Erythroblast (primary cell): ENCODE measurements around the gene CEACAM3.

Experiments used
- GATA1 ChIP-seq: IDR thresholded peaks from 2 replicates; pipeline ENCODE4 v1.6.1; 2011; ENCODE audit warnings: low read depth, mild to moderate bottlenecking, control low read depth, low read length, moderate library complexity
- POLR2A ChIP-seq: IDR thresholded peaks from 2 replicates; pipeline ENCODE4 v1.6.1; 2011; ENCODE audit warnings: mild to moderate bottlenecking, low read length

DNA sequence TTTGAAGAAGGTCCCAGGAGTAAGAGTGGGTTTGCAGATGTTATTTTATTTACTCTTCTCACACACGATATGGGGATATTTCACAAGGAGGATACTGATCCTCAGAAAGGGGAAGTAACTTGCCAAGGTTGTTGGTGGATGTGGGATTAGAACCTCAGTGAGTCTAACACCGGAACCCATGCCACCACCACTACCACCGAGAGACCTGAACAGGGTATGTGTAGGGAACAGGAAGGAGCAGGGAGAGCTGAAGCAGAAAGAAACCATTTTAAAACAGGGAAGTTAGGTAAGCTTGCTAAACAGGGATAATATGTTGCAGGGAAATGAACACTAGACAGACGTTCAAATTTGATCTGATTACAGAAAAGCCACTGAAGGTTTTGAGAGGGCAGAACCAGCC, 11.6 kb upstream of the CEACAM3 start:
- TF ChIP-seq POLR2A (no peak), GATA1 (no peak)
